RPMI7951 (cell line): ENCODE measurements around the gene DIPK1B. TPM values are rescaled to one million over a fixed set of nuclear protein-coding genes. Genes with fewer than 3 reads are reported as not detected.

Source experiments
- DNase-seq: peaks from one replicate; pipeline ENCODE4 v3.0.0-alpha.2; 2012; ENCODE audit warnings: low read depth
- total RNA-seq: library from RNA; depleted of rRNA; stranded (reverse); fragments of >200 nt; shearing (Covaris generic); gene quantifications from 2 replicates; pipeline ENCODE4 v1.2.3, GENCODE V29; 2014

Gene DIPK1B
- total RNA-seq, 1 experiment from 2014 or later = not detected

- DNase-seq = no peak
These were observed 27.1 kb downstream of the DIPK1B start for GRCh38 chr9:136739509-136739908.

GRCh38 chr9:136740069-136740468 lies 27.7 kb downstream of the DIPK1B start:
- no peak for DNase-seq

DNA sequence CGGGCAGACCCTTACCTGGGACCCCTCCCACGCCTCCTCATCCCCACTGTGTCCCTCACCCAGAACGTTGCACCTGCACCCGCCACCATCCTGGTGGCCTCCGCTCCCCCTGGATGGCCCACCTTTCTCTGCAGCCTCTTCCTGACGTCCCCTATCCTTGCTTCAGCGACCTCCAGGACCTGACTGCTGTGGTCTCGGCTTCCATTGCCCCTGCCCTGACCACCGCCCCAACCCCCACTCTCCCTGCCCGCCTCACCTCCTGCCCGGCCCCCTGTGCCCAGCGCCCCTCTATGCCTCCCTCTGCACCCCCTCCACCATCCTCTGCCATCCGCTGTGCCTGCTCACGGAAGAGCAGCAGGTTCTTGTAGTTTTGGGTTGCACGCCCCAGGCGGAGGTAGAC lies 28.1 kb downstream of the DIPK1B start:
- DNase-seq = no peak

- no peak for DNase-seq
These were observed 28.9 kb downstream of the DIPK1B start for GRCh38 chr9:136740971-136741882.

- no peak for DNase-seq
These were observed 29.7 kb downstream of the DIPK1B start for GRCh38 chr9:136741883-136742571.

DNA sequence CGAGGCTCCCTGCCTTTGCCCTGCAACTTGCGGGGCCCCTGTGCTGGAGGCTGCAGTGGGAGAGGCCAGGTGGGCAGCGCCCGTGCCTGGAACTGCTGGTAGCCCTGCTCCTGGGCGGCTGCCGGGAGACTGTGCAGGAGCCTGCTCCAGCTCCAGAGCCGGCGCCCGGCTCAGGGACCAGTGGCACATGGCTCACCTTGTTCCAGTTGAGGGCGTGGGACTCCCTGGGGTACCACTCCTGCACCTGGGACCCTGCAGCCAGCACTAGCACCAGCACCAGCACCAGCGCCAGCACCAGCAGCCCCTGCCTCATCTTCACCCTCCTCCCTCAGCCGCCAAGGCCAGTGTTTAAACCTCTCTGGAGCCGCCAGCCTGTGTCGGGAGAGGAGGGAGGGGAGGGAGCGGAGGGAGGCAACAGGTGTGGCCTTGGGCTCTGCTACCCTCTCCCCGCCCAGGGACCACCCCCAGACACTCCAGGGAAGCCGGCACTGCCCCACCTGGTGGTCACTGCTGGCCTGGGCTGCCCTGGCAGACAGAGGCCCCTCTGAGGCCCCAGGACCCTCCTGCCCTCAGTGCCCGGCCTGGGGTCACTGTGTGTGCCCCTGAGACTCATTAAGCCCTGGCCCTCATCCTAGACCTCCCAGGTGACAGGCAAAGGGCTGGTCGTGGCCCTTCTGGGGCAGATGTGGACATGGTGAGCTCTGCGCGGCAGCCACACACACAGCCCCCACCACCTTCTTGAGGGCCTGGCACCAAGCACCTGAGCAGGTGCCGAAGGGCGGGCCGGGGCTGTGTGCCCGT lies 30.4 kb downstream of the DIPK1B start, which contains the start of gene LCN10:
LCN10 (minus strand) TSS at position 350 of the 801 bp plus-strand sequence; CDS start at position 313, 37 bp downstream.
- DNase-seq = no peak

- no peak for DNase-seq
These were observed 31.4 kb downstream of the DIPK1B start for GRCh38 chr9:136743639-136744211.

DNA sequence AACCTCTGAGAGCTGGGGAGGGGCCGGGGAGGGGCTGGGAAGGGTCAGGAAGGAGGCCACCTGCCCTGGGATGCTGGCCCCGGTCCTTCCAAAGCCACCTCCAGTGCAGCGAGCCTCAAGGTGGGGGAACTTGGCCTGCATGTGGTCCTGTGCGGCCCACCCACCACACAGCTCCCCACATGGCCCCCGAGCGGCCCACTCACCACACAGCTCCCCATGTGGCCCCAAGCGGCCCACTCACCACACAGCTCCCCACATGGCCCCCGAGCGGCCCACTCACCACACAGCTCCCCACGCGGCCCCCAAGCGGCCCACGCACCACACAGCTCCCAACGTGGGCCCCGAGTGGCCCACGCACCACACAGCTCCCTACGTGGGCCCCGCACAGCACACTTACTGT lies 32.4 kb downstream of the DIPK1B start:
- no peak for DNase-seq

DNA sequence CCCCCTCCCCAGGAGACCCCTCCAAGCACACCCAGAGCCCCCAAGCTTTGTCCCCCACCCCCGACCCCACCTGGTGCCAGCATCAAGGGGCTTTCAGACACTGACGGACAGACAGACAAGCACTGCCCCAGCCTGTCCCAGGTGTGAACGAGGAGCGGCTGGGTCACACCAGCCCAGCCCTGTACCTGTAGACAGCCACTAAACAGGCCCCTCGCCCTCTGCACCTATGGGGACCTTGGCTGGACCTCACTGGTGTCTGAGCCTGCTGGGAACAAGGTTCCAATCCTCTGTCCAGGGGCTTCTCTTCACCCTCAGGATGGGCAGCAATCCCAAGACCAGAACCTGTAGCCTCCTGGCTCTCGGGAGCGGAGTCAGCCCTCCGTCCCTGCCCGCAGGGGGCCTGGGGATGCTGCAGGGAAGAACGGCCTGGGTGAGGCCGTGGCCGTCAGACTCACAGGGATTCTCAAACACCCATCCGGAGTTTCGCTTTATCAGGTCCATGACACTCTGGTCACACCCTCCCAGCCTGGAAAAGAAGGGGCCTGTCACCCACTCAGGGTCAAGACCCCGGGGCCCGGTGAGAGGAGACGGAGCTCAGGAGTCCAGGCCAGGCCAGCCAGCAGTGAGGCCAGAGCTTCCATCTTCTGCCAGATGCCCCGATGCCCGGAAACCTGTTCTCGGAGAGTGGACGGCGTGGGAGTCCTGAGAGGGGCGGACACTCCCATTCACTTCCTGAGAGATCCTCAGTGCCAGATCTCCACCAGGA lies 33.2 kb downstream of the DIPK1B start:
- DNase-seq = no peak

DNA sequence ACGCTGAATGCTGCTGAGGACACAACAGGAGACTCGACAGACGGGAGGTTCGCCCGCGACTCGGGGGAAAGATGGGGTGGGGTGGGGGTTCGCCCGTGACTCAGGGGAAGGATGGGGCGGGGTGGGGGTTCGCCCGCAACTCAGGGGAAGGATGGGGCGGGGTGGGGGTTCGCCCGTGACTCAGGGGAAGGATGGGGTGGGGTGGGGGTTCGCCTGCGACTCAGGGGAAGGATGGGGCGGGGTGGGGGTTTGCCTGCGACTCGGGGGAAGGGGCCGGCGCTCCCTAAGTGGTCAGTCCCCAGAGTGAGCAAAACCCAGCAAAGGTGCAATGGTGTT lies 33.8 kb downstream of the DIPK1B start:
- no peak for DNase-seq

DNA sequence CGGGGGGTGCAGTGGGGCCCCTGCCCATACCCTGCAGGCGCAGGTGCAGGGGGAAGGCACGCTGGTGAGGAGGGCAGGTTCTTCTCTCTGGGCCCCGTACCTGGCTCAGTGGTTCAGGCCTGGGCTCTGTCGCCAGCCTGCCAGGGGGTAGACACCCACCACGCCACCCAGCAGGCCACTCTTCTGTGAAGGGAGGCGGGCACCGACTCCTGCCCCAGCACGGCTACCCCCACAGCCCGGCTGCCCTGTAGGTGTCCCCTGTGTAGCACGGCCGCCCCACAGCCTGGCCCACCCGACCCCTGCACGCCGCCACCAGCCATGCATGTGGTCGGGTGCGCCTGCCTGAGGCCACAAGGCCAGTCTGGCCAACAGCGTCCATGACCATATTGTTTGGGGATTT lies 34.2 kb downstream of the DIPK1B start:
- DNase-seq = no peak

DNA sequence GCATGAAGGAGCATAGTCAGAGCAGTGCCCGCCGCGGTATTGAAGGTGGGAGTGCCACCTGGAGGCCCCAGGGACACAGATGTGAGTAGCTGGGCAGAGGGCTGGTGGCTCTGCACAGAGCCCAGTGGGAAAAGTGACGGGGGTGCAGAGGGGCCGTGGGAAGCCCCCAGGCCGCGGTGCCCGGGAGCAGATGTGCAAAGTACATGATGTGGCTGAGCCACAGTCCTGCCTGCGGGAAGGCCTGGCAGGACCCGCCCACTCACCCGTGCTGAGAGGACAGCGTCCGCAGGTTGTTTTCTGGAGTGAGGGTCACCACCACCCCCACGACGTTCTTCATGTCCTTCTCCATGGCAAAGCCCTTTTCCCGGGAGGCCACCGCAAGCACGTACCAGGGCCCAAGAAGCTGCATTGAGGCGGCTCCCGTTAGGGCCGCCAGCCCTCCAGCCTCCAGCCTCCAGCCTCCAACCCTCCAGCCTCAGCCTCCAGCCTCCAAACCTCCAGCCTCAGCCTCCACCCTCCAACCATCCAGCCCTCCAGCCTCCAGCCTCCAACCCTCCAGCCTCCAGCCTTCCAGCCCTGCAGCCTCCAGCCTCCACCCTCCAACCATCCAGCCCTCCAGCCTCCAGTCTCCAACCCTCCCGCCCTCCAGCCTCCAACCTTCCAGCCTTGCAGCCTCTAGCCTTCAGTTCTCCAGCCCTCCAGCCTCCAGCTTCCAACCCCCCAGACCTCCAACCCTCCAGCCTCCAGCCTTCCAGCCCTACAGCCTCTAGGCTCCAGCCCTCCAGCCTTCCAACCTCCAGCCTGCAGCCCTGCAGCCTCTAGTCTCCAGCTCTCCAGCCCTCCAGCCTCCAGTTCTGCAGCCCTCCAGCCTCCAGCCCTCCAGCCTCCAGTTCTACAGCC lies 35.0 kb downstream of the DIPK1B start:
- DNase-seq = no peak

DNA sequence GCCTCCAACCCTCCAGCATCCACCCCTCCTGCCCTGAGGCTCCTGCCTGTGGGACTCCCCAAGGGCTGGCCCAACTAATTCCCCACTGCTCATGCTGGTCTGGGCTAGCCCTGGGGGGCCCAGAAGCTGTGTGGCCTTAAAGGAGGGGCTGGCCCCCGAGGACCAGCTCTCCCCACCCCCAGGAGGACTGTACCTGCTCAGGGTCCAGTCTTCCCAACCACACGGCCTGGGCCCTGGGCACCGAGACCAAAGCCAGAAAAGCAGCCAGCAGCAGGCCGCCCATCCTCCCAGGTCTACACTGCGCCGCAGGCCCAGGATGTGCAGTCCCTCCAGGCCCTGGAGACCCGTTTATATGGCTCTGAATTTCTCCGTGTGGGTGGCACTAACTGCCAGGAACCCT lies 35.8 kb downstream of the DIPK1B start, which contains the start of gene LCN6:
LCN6 (minus strand) TSS at position 325 of the 400 bp plus-strand sequence; CDS start at position 283, 42 bp downstream.
- DNase-seq = no peak

DNA sequence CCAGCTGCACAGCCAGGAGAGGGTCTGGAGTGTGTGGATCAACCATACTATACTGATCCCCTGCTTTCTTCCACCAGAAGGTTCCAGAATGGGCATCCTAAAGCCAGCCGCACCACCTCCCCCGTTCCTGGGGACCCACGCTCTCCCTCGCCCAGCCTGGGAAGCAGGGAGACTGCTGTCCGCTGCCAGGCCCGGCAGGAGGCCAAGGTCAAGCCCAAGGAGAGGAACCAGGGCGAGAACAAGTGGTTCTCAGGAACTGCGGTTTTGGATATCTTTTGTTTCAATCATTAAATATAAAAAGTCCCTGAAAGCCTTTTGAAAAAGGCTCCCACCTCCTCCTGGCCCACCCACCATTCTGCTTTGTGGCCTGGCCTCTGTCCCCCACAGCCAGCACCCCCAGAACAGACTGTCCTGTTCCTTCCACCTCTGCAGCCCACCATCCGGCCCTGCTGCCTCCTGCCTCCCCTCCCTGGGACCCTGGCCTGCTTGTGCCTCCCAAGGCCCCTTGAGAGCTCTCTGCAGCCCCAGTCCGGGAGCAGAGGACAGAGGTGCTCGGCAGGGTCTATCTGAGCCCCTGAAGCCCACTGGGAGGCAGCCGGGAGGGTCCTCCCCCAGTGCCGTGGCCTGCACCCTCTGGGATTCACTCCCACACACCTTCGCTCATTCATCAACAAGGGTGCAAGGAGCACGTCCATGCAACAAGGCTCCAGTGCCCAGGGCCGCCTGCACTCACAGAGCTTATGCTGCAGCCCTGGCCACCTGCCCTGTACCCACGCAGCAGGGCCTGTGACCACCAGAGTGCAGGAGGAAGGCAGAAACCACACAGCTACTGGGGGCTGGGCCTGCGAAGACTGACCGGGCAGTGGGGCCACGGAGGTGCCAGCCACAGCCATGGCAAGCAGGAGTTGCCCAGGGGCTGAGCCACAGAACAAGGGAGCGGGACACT lies 36.6 kb downstream of the DIPK1B start:
- DNase-seq = no peak

- no peak for DNase-seq
These were observed 38.2 kb downstream of the DIPK1B start for GRCh38 chr9:136750526-136750925.

- DNase-seq = no peak
These were observed 38.9 kb downstream of the DIPK1B start for GRCh38 chr9:136751244-136751643.

- no peak for DNase-seq
These were observed 39.4 kb downstream of the DIPK1B start for GRCh38 chr9:136751814-136752213.

- DNase-seq = no peak
These were observed 41.1 kb downstream of the DIPK1B start for GRCh38 chr9:136753371-136754058.
